Lower leg skin (tissue), 3 donors: Measurements from ENCODE around the gene SMIM9.

ENCODE experiments used
- CTCF ChIP-seq, 3 donors: fragments of 450-650 bp; IDR thresholded peaks; one replicate each; pipeline ENCODE4 v1.5.1; 2016; ENCODE audit warnings: antibody characterized with exemption in 3 of 3, mild to moderate bottlenecking in 3 of 3, moderate library complexity in 2 of 3
- POLR2A ChIP-seq, 2 donors: fragments of 450-650 bp; IDR thresholded peaks; one replicate each; pipeline ENCODE4 v1.6.1; 2016 to 2017; ENCODE audit warnings: antibody characterized with exemption in 2 of 2, mild to moderate bottlenecking in 1 of 2, moderate library complexity in 1 of 2

- TF ChIP-seq CTCF (IDR thresholded peaks at IDR 0.05): no peak
- TF ChIP-seq POLR2A (IDR thresholded peaks at IDR 0.05): no peak
Measured at GRCh38 chrX:154779261-154779660, 55.2 kb downstream of the SMIM9 start.
